Smooth muscle cell (in vitro differentiated cells): ENCODE results near the gene SH3RF2. TPM values are rescaled to one million over a fixed set of nuclear protein-coding genes. Genes with fewer than 3 reads are reported as not detected.

Experiments used
- DNase-seq: peaks from one replicate; lab custom pipeline; 2025; ENCODE audit not compliant: unreplicated experiment; lab: John Stamatoyannopoulos, UW
- H2AFZ ChIP-seq: fragments of 200-600 bp; sonication (generic); 2 replicates; pipeline ENCODE4 v1.6.0; 2016; ENCODE audit warnings: antibody characterized with exemption, low read depth, mild to moderate bottlenecking
- H3F3A ChIP-seq: fragments of 200-600 bp; sonication (generic); 2 replicates; pipeline ENCODE4 v1.6.0; 2017; ENCODE audit warnings: antibody characterized with exemption, low read depth
- H3K27ac ChIP-seq: fragments of 200-600 bp; sonication (generic); 2 replicates; pipeline ENCODE4 v1.5.1; 2016; ENCODE audit warnings: low read depth, mild to moderate bottlenecking
- H3K27me3 ChIP-seq: fragments of 200-600 bp; sonication (generic); 2 replicates; pipeline ENCODE4 v1.6.1; 2016; ENCODE audit warnings: low read depth, mild to moderate bottlenecking
- H3K36me3 ChIP-seq: fragments of 200-600 bp; sonication (generic); 2 replicates; pipeline ENCODE4 v1.5.1; 2016; ENCODE audit warnings: low read depth
- H3K4me1 ChIP-seq: fragments of 200-600 bp; sonication (generic); 2 replicates; pipeline ENCODE4 v1.5.1; 2016; ENCODE audit warnings: low read depth
- H3K4me2 ChIP-seq: fragments of 200-600 bp; sonication (generic); 2 replicates; pipeline ENCODE4 v1.6.0; 2016; ENCODE audit warnings: mild to moderate bottlenecking
- H3K4me3 ChIP-seq: fragments of 200-600 bp; sonication (generic); 2 replicates; pipeline ENCODE4 v1.5.1; 2016; ENCODE audit warnings: mild to moderate bottlenecking
- H3K79me2 ChIP-seq: fragments of 200-600 bp; sonication (generic); 2 replicates; pipeline ENCODE4 v1.6.0; 2016; ENCODE audit warnings: low read depth, mild to moderate bottlenecking
- H3K9ac ChIP-seq: fragments of 200-600 bp; sonication (generic); 2 replicates; pipeline ENCODE4 v1.6.0; 2016; ENCODE audit warnings: low read depth
- H3K9me3 ChIP-seq: fragments of 200-600 bp; sonication (generic); replicated peaks from 2 replicates; pipeline ENCODE4 v1.5.1; 2016; ENCODE audit warnings: low read depth
- H4K20me1 ChIP-seq: fragments of 200-600 bp; sonication (generic); 2 replicates; pipeline ENCODE4 v1.6.0; 2016; ENCODE audit warnings: low read depth
- CTCF ChIP-seq: fragments of 200-600 bp; sonication (generic); IDR thresholded peaks from 2 replicates; pipeline ENCODE4 v1.5.1; 2017; ENCODE audit warnings: borderline replicate concordance, mild to moderate bottlenecking, antibody characterized with exemption; ENCODE audit not compliant: insufficient read depth, poor library complexity, severe bottlenecking
- WGBS: methylation state at CpG from one replicate; pipeline ENCODE4 v1.1.7; 2016; ENCODE audit warnings: low lambda C conversion rate; 5-methylcytosine and 5-hydroxymethylcytosine counted together
- polyA plus RNA-seq: library from polyadenylated mRNA; unstranded; fragments of >200 nt; fragmentation: Nextera tagmentation; extraction: Ambion mirVana; gene quantifications from 2 replicates; pipeline ENCODE4 v1.2.1, GENCODE V29; 2016
- total RNA-seq: library from RNA; depleted of rRNA; stranded (reverse); fragments of >200 nt; gene quantifications from 2 replicates; pipeline ENCODE4 v1.2.3, GENCODE V29; 2014

Gene SH3RF2
- total and polyA plus RNA-seq, 2 experiments from 2014 or later, result 1.0 to 2.0 TPM

DNA sequence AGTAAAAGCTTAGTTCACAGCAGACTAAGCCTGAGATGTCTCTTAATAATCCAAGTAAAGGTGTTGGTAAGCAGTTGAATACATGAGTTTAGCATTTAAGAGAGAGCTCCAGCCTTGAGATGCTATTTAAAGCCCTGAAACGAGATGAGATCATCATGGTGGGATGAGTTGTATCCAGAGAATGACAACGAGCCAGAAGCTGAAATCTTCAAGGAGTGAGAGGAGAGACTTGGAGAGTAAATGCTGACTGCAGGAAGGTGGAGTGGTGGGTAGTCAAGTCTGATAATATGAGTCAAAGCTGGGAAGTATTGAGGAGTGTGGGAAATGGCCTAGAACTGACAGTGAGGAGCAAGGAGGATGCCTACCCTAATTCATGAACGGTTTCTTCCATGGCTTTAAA is 115.3 kb downstream of the SH3RF2 start:
- Histone ChIP-seq H3K27ac (no peak overlapping the region), H2AFZ (no peak overlapping the region), H3K9me3 (no peaks in the 10 kb centered on the region), H3K27me3 (peaks cover 4% of the 10 kb centered on the region), H3K4me3 (no peak overlapping the region), H3K79me2 (no peaks in the 10 kb centered on the region), H3F3A (no peaks in the 10 kb centered on the region), H3K9ac (no peak overlapping the region), H3K4me1 (no peaks in the 10 kb centered on the region), H4K20me1 (no peaks in the 10 kb centered on the region), H3K4me2 (no peak overlapping the region), H3K36me3 (no peaks in the 10 kb centered on the region)
- no peak for TF ChIP-seq CTCF
- WGBS, result 33% methylated on average over 3 of the region's 3 CpGs
- DNase-seq, result no peak

GRCh38 chr5:146052780-146053179 is 116.4 kb downstream of the SH3RF2 start:
- H3K36me3 ChIP-seq, result no peaks in the 10 kb centered on the region
- no peaks in the 10 kb centered on the region for H3K9me3 ChIP-seq
- peaks cover 13% of the 10 kb centered on the region for H3K27me3 ChIP-seq
- no peaks in the 10 kb centered on the region for H4K20me1 ChIP-seq
- H3K9ac ChIP-seq, result no peak overlapping the region
- TF ChIP-seq CTCF, result peak; percentile 11
- H3K4me1 ChIP-seq, result no peaks in the 10 kb centered on the region
- H3K79me2 ChIP-seq, result no peaks in the 10 kb centered on the region
- H3K4me2 ChIP-seq, result no peak overlapping the region
- no peak for DNase-seq
- no peak overlapping the region for H2AFZ ChIP-seq
- no peak overlapping the region for H3K4me3 ChIP-seq
- H3F3A ChIP-seq, result no peaks in the 10 kb centered on the region
- H3K27ac ChIP-seq, result no peak overlapping the region

DNA sequence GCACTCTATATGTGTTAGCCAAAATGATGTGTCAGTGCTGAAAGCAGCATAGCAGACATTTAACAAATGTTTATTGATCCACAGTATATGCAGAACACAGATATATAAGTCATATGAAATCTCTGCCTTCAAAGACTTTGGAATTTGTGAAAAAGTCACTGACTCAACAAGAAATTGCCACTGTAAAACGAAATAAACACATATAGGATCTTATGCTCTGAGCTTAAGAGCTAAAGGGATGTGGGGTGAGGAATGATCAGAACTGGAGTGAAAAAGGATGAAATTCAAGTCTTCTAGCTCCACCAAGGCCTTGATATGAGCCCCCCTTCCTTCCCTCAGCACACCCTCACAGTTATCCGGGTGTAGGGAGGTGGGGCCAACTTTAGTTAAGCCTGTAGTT is 119.1 kb downstream of the SH3RF2 start:
- no peaks in the 10 kb centered on the region for H3K36me3 ChIP-seq
- H3K9ac ChIP-seq, result no peak overlapping the region
- no peaks in the 10 kb centered on the region for H3K79me2 ChIP-seq
- no peak overlapping the region for H3K4me2 ChIP-seq
- no peaks in the 10 kb centered on the region for H3K9me3 ChIP-seq
- no peaks in the 10 kb centered on the region for H4K20me1 ChIP-seq
- peaks cover 13% of the 10 kb centered on the region for H3K27me3 ChIP-seq
- no peak overlapping the region for H3K27ac ChIP-seq
- H3K4me3 ChIP-seq, result no peak overlapping the region
- no peak for DNase-seq
- no peak for TF ChIP-seq CTCF
- H3K4me1 ChIP-seq, result no peaks in the 10 kb centered on the region
- WGBS, result 64% methylated on average over 2 of the region's 2 CpGs
- no peak overlapping the region for H2AFZ ChIP-seq
- H3F3A ChIP-seq, result no peaks in the 10 kb centered on the region

GRCh38 chr5:146059460-146060220 is 123.3 kb downstream of the SH3RF2 start:
- H3K79me2 ChIP-seq, result no peaks in the 10 kb centered on the region
- H4K20me1 ChIP-seq, result no peaks in the 10 kb centered on the region
- H3K9ac ChIP-seq, result no peak overlapping the region
- no peak overlapping the region for H3K27ac ChIP-seq
- TF ChIP-seq CTCF, result no peak
- no peak overlapping the region for H3K4me3 ChIP-seq
- H3K27me3 ChIP-seq, result peaks cover 13% of the 10 kb centered on the region
- no peaks in the 10 kb centered on the region for H3K4me1 ChIP-seq
- 88% methylated on average over 22 of the region's 22 CpGs for WGBS
- H3K36me3 ChIP-seq, result no peaks in the 10 kb centered on the region
- no peak for DNase-seq
- H3K9me3 ChIP-seq, result no peaks in the 10 kb centered on the region
- H2AFZ ChIP-seq, result no peak overlapping the region
- no peaks in the 10 kb centered on the region for H3F3A ChIP-seq
- H3K4me2 ChIP-seq, result no peak overlapping the region
